Neural progenitor cell (in vitro differentiated cells): ENCODE results near the gene COL8A1.

Experiments
- EZH2 ChIP-seq: fragments of 200-600 bp; sonication (generic); IDR thresholded peaks from 2 replicates; pipeline ENCODE4 v1.6.1; 2017; ENCODE audit warnings: antibody characterized with exemption, mild to moderate bottlenecking, moderate library complexity
- TF ChIP-seq, protein P1 (sequence below): fragments of 200-600 bp; sonication (generic); IDR thresholded peaks from 2 replicates; pipeline ENCODE4 v1.5.1; 2017; ENCODE audit warnings: antibody characterized with exemption, mild to moderate bottlenecking

DNA sequence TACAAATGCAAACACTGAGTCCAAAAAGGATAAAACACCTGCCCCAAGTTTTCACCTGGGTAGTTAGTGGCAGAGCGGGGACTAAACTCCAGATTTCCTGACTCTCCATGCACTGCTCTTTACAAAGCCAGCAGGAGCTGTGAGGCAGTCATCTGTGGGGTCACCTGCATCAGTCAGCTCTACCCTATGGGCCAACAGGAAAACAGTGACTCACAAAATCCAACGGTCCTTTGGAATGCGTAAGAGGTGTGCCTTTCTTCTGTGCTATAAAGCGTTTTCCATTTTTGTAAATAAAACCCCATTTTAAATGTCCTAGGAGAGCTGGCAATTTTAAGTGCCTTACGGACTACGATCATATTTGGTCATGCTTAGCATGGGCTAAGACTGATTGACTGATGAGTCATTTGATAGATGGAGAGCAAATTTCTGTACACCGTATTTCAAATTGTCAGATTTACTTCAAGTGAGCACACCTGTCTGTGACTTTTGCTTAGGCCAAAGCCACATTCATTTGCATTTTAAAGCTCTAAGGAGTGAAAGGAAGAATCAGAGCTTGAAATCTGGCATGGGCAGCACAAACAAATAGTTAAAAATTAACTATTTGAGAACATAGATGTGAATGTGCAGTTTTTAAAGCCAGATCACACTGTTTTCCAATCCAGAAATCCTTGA, 4.4 kb upstream of the COL8A1 start:
- no peak for TF ChIP-seq EZH2
- TF ChIP-seq, protein P1, sequence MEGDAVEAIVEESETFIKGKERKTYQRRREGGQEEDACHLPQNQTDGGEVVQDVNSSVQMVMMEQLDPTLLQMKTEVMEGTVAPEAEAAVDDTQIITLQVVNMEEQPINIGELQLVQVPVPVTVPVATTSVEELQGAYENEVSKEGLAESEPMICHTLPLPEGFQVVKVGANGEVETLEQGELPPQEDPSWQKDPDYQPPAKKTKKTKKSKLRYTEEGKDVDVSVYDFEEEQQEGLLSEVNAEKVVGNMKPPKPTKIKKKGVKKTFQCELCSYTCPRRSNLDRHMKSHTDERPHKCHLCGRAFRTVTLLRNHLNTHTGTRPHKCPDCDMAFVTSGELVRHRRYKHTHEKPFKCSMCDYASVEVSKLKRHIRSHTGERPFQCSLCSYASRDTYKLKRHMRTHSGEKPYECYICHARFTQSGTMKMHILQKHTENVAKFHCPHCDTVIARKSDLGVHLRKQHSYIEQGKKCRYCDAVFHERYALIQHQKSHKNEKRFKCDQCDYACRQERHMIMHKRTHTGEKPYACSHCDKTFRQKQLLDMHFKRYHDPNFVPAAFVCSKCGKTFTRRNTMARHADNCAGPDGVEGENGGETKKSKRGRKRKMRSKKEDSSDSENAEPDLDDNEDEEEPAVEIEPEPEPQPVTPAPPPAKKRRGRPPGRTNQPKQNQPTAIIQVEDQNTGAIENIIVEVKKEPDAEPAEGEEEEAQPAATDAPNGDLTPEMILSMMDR, result no peak
